HG03571 (cell line): ENCODE results near the gene FOXO6.

Experiments
- ATAC-seq: cut with Tn5 transposase; IDR thresholded peaks from one replicate; pipeline ENCODE4 v1.9.1; 2021; ENCODE audit not compliant: unreplicated experiment

The FOXO6 gene

GRCh38 chr1:41382480-41383090, 21.4 kb downstream of the FOXO6 start:
- ATAC-seq = no peak

- ATAC-seq = no peak
Measured at GRCh38 chr1:41383094-41383852, 22.0 kb downstream of the FOXO6 start.

- no peak for ATAC-seq
Measured at GRCh38 chr1:41384579-41384978, 23.3 kb downstream of the FOXO6 start.

- ATAC-seq = no peak
Measured at GRCh38 chr1:41385398-41386195, 24.4 kb downstream of the FOXO6 start.

GRCh38 chr1:41386196-41386663, 25.0 kb downstream of the FOXO6 start:
- no peak for ATAC-seq

GRCh38 chr1:41387667-41388091, 26.4 kb downstream of the FOXO6 start:
- no peak for ATAC-seq

GRCh38 chr1:41388510-41388909, 27.3 kb downstream of the FOXO6 start:
- ATAC-seq = no peak

GRCh38 chr1:41389009-41389408, 27.8 kb downstream of the FOXO6 start:
- no peak for ATAC-seq

GRCh38 chr1:41390166-41390565, 28.9 kb downstream of the FOXO6 start:
- ATAC-seq = no peak

- no peak for ATAC-seq
Measured at GRCh38 chr1:41390573-41390972, 29.3 kb downstream of the FOXO6 start.

GRCh38 chr1:41391834-41392527, 30.7 kb downstream of the FOXO6 start:
- ATAC-seq = no peak

GRCh38 chr1:41392528-41392924, 31.3 kb downstream of the FOXO6 start:
- ATAC-seq = no peak

GRCh38 chr1:41393716-41394368, 32.6 kb downstream of the FOXO6 start:
- ATAC-seq = no peak

- no peak for ATAC-seq
Measured at GRCh38 chr1:41394369-41394744, 33.1 kb downstream of the FOXO6 start.

- no peak for ATAC-seq
Measured at GRCh38 chr1:41394959-41395956, 34.0 kb downstream of the FOXO6 start.

- ATAC-seq = no peak
Measured at GRCh38 chr1:41396084-41396483, 34.9 kb downstream of the FOXO6 start.

- no peak for ATAC-seq
Measured at GRCh38 chr1:41397020-41397419, 35.8 kb downstream of the FOXO6 start.

GRCh38 chr1:41397753-41398330, 36.6 kb downstream of the FOXO6 start:
- ATAC-seq = no peak

GRCh38 chr1:41399145-41399795, 38.0 kb downstream of the FOXO6 start:
- no peak for ATAC-seq
